Kidney (tissue), 14 donors: ENCODE measurements around the gene PARD6G. TPM values are rescaled to one million over a fixed set of nuclear protein-coding genes. Genes with fewer than 3 reads are reported as not detected.
A peak's percentile ranks its signal among the peaks of the same experiment; 100 is the strongest.

Experiments
- DNase-seq, 5 donors: peaks; one replicate each; pipeline ENCODE4 v3.0.0-alpha.2; 2013 to 2020
- FAIRE-seq: peaks from 2 replicates; lab custom pipeline; 2012; peaks lifted over from hg19 to GRCh38; lab: Jason Lieb, UNC
- H3K27ac ChIP-seq, 2 donors: one replicate each; pipeline ENCODE4 v1.7.0; 2013; ENCODE audit warnings: low read depth in 2 of 2, low read length in 2 of 2, inconsistent platforms in 1 of 2
- H3K27me3 ChIP-seq: one replicate; pipeline ENCODE4 v1.7.1; 2013; ENCODE audit warnings: low read length, inconsistent platforms; ENCODE audit not compliant: control insufficient read depth, insufficient read depth
- H3K36me3 ChIP-seq, 3 donors: one replicate each; pipeline versions ENCODE4 v1.7.0 to v1.7.1; 2013; ENCODE audit warnings: low read length in 3 of 3, control low read depth in 1 of 3, inconsistent platforms in 1 of 3; ENCODE audit not compliant: insufficient read depth in 3 of 3, control insufficient read depth in 2 of 3
- H3K4me1 ChIP-seq, 3 donors: one replicate each; pipeline versions ENCODE4 v1.7.0 to v1.7.1; 2013; ENCODE audit warnings: low read length in 3 of 3, inconsistent platforms in 1 of 3, low read depth in 1 of 3; ENCODE audit not compliant: control insufficient read depth in 2 of 3, insufficient read depth in 2 of 3
- H3K4me3 ChIP-seq, 3 donors: one replicate each; pipeline versions ENCODE4 v1.7.0 to v1.8.1; 2013; ENCODE audit warnings: low read length in 3 of 3, control low read depth in 1 of 3, inconsistent platforms in 1 of 3
- H3K9ac ChIP-seq, 3 donors: one replicate each; pipeline versions ENCODE4 v1.7.0 to v1.7.1; 2013; ENCODE audit warnings: low read length in 3 of 3, control low read depth in 1 of 3, inconsistent platforms in 1 of 3
- H3K9me3 ChIP-seq, 3 donors: one replicate each; pipeline versions ENCODE4 v1.7.0 to v1.7.1; 2013; ENCODE audit warnings: low read length in 3 of 3, control low read depth in 1 of 3, inconsistent platforms in 1 of 3; ENCODE audit not compliant: control insufficient read depth in 2 of 3, insufficient read depth in 1 of 3
- intact Hi-C: fragments of 100-400 bp; cut with DNase I; formaldehyde crosslinking; loops from one replicate; pipeline ENCODE4 v1.11.1; 2022
- polyA plus RNA-seq: library from polyadenylated mRNA; stranded (reverse); fragments of 350-450 nt; fragmentation: Illumina TruSeq; extraction: RNeasy Lipid Tissue Mini Kit (QIAGEN cat#74804); gene quantifications from one replicate; pipeline ENCODE4 v1.2.3, GENCODE V29; 2014; ENCODE audit warnings: low read depth, low replicate concordance; ENCODE audit not compliant: insufficient read depth
- total RNA-seq: library from RNA; stranded (reverse); fragmentation: NEBNext Ultra II Directional; extraction: Animal tissue kit (Norgen Biotek cat#: 25700); gene quantifications from one replicate; pipeline ENCODE4 v1.2.1, GENCODE V29; 2021
- TF ChIP-seq, protein P1 (sequence below): IDR thresholded peaks from 3 replicates; pipeline ENCODE4 v1.5.1; 2012; ENCODE audit warnings: mild to moderate bottlenecking, moderate library complexity, borderline replicate concordance; ENCODE audit not compliant: insufficient read depth; ENCODE audit errors: extremely low read depth
- donor health status: control.
- donor health status: control.
- donor health status: control.
- donor health status: control.
- donor health status: control.
- donor health status: DM: yes; HTN: yes; CAD: no.
- donor health status: Normal renal cell carcinoma (clear cell type).

Gene PARD6G
- total and polyA plus RNA-seq, 2 donors from 2014 or later: 1.9 to 10.7 TPM

DNA sequence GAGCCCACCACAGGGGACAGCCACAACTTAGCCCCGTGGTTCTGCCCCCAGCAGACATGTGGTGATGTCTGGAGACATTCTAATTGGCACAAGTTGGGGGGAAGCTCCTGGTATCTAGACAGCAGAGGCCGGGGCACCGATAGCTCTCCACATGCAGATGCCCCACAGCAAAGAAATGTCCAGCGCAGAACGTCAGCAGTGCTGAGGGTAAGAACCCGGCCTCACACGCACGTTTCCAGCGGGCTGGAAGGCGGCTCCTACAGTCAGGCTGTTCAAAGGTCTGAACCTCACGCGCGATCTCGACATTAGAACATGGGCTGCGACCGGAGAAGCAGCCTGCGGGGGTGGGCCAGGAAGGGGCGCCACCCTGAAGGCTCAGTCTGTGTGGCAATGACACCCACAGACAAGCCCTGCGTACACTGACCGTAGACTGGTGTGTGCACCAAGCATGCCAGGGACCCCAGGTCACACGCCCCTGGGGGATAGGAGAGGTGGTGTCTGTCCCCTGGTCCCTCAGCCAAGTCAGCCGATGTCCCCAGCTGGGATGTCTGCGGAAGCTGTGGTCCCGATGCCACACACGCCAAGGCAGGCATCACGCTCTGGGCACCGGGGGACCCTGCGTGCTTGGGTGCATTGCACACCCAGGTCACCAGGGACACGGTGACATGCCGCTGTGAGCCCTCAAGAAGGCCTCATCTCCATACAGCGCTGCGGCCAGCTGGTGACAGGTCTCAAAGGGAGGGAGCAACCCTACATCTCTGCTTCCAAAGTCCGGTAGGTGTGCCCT lies 66.3 kb downstream of the PARD6G start:
- FAIRE-seq (no peak), DNase-seq (peak in 1 of 5 donors; percentile 61)
- H3K36me3 ChIP-seq: no peaks in the 10 kb centered on the region
- H3K27me3 ChIP-seq: no peaks in the 10 kb centered on the region
- intact Hi-C loops: no loop called here
- no peak overlapping the region for H3K9ac ChIP-seq
- H3K4me3 ChIP-seq: no peak overlapping the region
- H3K27ac ChIP-seq: no peak overlapping the region
- TF ChIP-seq, protein P1, sequence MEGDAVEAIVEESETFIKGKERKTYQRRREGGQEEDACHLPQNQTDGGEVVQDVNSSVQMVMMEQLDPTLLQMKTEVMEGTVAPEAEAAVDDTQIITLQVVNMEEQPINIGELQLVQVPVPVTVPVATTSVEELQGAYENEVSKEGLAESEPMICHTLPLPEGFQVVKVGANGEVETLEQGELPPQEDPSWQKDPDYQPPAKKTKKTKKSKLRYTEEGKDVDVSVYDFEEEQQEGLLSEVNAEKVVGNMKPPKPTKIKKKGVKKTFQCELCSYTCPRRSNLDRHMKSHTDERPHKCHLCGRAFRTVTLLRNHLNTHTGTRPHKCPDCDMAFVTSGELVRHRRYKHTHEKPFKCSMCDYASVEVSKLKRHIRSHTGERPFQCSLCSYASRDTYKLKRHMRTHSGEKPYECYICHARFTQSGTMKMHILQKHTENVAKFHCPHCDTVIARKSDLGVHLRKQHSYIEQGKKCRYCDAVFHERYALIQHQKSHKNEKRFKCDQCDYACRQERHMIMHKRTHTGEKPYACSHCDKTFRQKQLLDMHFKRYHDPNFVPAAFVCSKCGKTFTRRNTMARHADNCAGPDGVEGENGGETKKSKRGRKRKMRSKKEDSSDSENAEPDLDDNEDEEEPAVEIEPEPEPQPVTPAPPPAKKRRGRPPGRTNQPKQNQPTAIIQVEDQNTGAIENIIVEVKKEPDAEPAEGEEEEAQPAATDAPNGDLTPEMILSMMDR: no peak
- H3K4me1 ChIP-seq: peaks cover 0 to 2% (median 0%) of the 10 kb centered on the region in 3 donors
- no peaks in the 10 kb centered on the region for H3K9me3 ChIP-seq

DNA sequence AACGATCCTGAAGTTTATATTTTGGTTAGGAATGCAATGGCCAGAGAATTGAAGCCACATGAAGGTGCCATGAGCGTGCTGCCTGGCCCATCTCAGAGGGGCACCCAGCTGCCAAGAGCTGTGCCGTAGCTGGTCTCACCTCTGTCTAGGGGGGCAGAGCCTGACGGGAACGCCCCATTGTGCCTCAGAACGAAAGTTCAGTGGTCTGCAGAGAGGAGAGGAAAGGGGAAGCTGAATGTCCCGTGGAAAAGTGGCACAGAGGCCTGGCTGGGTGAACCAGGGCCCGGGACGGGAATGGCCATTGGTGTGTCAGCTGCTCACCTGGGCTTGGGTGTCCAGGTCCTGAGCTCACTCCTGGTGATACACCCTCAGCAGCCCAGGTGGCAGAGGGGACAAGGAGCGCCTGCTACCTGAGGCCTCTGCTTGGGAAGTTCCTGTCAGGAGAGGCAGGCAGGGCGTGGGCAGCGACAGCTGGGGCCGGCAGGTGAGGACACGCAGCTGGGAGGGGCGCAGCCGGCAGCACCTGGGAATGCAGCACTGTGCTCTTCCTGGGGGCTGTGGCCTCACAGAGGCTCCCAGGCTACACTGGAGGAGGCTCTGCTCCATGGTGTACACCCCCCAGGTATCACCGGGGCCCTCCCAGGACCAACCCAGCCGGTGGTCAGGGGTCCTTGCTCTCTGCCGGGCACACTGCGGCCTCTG lies 67.3 kb downstream of the PARD6G start:
- no peaks in the 10 kb centered on the region for H3K36me3 ChIP-seq
- peak in 1 of 5 donors; percentile 40 for DNase-seq
- TF ChIP-seq, protein P1: no peak
- FAIRE-seq: no peak
- H3K27ac ChIP-seq: no peak overlapping the region
- intact Hi-C loops: no loop called here
- H3K27me3 ChIP-seq: no peaks in the 10 kb centered on the region
- no peak overlapping the region for H3K4me3 ChIP-seq
- H3K9ac ChIP-seq: no peak overlapping the region
- H3K9me3 ChIP-seq: no peaks in the 10 kb centered on the region
- peaks cover 0 to 2% (median 0%) of the 10 kb centered on the region in 3 donors for H3K4me1 ChIP-seq

DNA sequence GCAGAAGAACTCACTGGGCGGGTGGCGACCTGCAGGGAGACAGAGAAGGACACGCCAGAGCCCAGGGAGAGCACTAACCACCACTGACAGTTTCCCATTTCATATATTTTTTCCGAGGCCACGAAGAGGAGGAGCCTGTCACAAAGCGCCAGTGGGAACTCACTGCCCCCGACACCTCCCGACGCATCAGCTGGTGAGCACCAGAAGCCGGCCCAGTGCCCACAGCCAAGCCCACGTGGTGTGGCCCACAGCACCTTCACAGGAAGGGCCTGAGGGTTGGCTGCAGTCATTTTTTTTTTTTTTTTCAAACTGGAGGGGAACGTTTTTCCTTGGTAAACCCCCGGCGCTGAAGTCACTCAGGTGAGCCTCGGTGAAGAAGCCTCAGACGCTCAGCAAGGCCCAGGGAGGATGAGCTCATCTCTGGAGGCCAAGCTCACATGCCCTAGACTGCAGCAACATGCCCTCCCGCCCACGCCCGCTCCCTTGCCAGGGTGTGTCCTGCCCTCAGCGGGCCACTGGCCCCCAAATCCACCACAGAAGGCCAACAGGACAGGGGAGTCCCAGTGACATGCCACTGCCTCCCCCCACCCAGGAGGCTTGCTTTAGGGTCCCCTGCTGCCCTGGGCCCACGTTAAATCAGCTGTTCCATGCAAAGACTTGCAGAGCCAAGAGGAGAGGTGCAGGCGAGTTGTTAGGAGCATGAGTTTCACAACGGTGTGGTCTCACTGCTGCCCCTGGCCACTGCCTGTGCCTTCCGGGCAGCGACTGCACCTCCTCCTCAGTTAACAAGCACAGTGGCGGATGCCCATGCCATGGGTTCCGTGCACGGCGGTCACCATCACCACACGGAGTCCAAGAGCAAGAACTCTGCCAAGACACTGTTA lies 68.1 kb downstream of the PARD6G start:
- peak in 1 of 5 donors; percentile 60 for DNase-seq
- intact Hi-C loops: no loop called here
- H3K27ac ChIP-seq: no peak overlapping the region

More for the DNA sequence above, 68.1 kb downstream of the PARD6G start:
- H3K9me3 ChIP-seq: no peaks in the 10 kb centered on the region
- no peaks in the 10 kb centered on the region for H3K27me3 ChIP-seq
- no peak overlapping the region for H3K4me3 ChIP-seq
- no peak overlapping the region for H3K9ac ChIP-seq
- H3K36me3 ChIP-seq: no peaks in the 10 kb centered on the region
- peaks cover 0 to 2% (median 0%) of the 10 kb centered on the region in 3 donors for H3K4me1 ChIP-seq
- TF ChIP-seq, protein P1: no peak
- no peak for FAIRE-seq
